T1000 (cell line): ENCODE measurements around the gene KRTAP23-1.

ENCODE experiments used
- DNase-seq: peaks from one replicate; lab custom pipeline; 2025; ENCODE audit warnings: mixed read lengths; lab: John Stamatoyannopoulos, UW

The KRTAP23-1 gene

GRCh38 chr21:30306884-30307283 is 41.5 kb downstream of the KRTAP23-1 start:
- DNase-seq, result no peak

- no peak for DNase-seq
Observed at GRCh38 chr21:30305136-30305535, 43.3 kb downstream of the KRTAP23-1 start.
